Amniotic stem cell (primary cell): ENCODE measurements around the gene ATXN1.

Experiments used
- DNase-seq: peaks from one replicate; lab custom pipeline; 2025; lab: John Stamatoyannopoulos, UW

ATXN1 gene

GRCh38 chr6:16305246-16305725 is 456.0 kb downstream of the ATXN1 start:
- no peak for DNase-seq

GRCh38 chr6:16302721-16303552 is 458.3 kb downstream of the ATXN1 start:
- DNase-seq, result no peak

GRCh38 chr6:16301511-16301910 is 459.7 kb downstream of the ATXN1 start:
- DNase-seq, result no peak

GRCh38 chr6:16299861-16300260 is 461.4 kb downstream of the ATXN1 start:
- DNase-seq, result no peak

- DNase-seq, result no peak
Measured at GRCh38 chr6:16296061-16296670, 465.1 kb downstream of the ATXN1 start.

GRCh38 chr6:16295471-16295870 is 465.8 kb downstream of the ATXN1 start:
- no peak for DNase-seq

GRCh38 chr6:16295060-16295459 is 466.2 kb downstream of the ATXN1 start:
- no peak for DNase-seq

GRCh38 chr6:16294371-16294770 is 466.9 kb downstream of the ATXN1 start:
- DNase-seq, result no peak

- no peak for DNase-seq
Measured at GRCh38 chr6:16292942-16293341, 468.3 kb downstream of the ATXN1 start.

- no peak for DNase-seq
Measured at GRCh38 chr6:16292432-16292831, 468.8 kb downstream of the ATXN1 start.

GRCh38 chr6:16291739-16292138 is 469.5 kb downstream of the ATXN1 start:
- no peak for DNase-seq

- DNase-seq, result no peak
Measured at GRCh38 chr6:16288163-16288562, 473.1 kb downstream of the ATXN1 start.

- DNase-seq, result no peak
Measured at GRCh38 chr6:16286151-16286522, 475.1 kb downstream of the ATXN1 start.

- DNase-seq, result no peak
Measured at GRCh38 chr6:16285467-16286150, 475.7 kb downstream of the ATXN1 start.

- no peak for DNase-seq
Measured at GRCh38 chr6:16284472-16284871, 476.8 kb downstream of the ATXN1 start.

- no peak for DNase-seq
Measured at GRCh38 chr6:16282370-16282769, 478.9 kb downstream of the ATXN1 start.

GRCh38 chr6:16279243-16279642 is 482.0 kb downstream of the ATXN1 start:
- DNase-seq, result no peak

GRCh38 chr6:16278750-16279149 is 482.5 kb downstream of the ATXN1 start:
- DNase-seq, result no peak

GRCh38 chr6:16278048-16278724 is 483.1 kb downstream of the ATXN1 start:
- DNase-seq, result no peak

GRCh38 chr6:16277101-16277981 is 483.9 kb downstream of the ATXN1 start:
- peak; percentile 78 for DNase-seq

GRCh38 chr6:16274885-16275589 is 486.2 kb downstream of the ATXN1 start:
- no peak for DNase-seq
